ENCODE measurements around the gene RNF31.

Gene RNF31

GRCh38 chr14:24127673-24128072, 19.6 kb upstream of the RNF31 start:
- peaks cover 4% of the 10 kb centered on the region; the same call in 1 of the 2 replicates for H3K36me3 ChIP-seq (ENCODE audit: insufficient read depth, low read length)
- peaks cover 14% of the 10 kb centered on the region for H3K4me1 ChIP-seq (ENCODE audit: insufficient read depth, low read length, poor library complexity, severe bottlenecking)
- no peak for TF ChIP-seq EZH2phosphoT487 (IDR thresholded peaks at IDR 0.05; ENCODE audit: borderline replicate concordance)
- no peak for TF ChIP-seq CTCF (conservative IDR thresholded peaks at IDR 0.05; ENCODE audit: low read length)
- no peaks in the 10 kb centered on the region for H3K79me2 ChIP-seq (ENCODE audit: insufficient read depth, low read length)
- H3K9me2 ChIP-seq (replicated peaks; ENCODE audit: low read depth, low read length): no peaks in the 10 kb centered on the region
- H3K4me3 ChIP-seq (ENCODE audit: low read length, poor library complexity, severe bottlenecking): no peak overlapping the region
- H4K20me1 ChIP-seq (ENCODE audit: insufficient read depth, low read length, poor library complexity, severe bottlenecking): no peaks in the 10 kb centered on the region
- no peaks in the 10 kb centered on the region for H3F3A ChIP-seq (ENCODE audit: low read depth)
- no peak overlapping the region for H3K4me2 ChIP-seq (ENCODE audit: low read depth, low read length, poor library complexity, severe bottlenecking)
- H3K9ac ChIP-seq (ENCODE audit: low read depth, low read length, poor library complexity, severe bottlenecking): no peak overlapping the region
- H3K27me3 ChIP-seq (ENCODE audit: insufficient read depth, low read length, poor library complexity, severe bottlenecking): no peaks in the 10 kb centered on the region
- no peak overlapping the region for H2AFZ ChIP-seq (ENCODE audit: low read length)
- no peaks in the 10 kb centered on the region for H3K9me3 ChIP-seq (ENCODE audit: insufficient read depth, low read depth, low read length)

GRCh38 chr14:24129410-24129998, 17.8 kb upstream of the RNF31 start:
- no peaks in the 10 kb centered on the region for H3K27me3 ChIP-seq (ENCODE audit: insufficient read depth, low read length, poor library complexity, severe bottlenecking)
- no peak overlapping the region for H2AFZ ChIP-seq (ENCODE audit: low read length)
- no peaks in the 10 kb centered on the region for H3K79me2 ChIP-seq (ENCODE audit: insufficient read depth, low read length)
- H3F3A ChIP-seq (ENCODE audit: low read depth): no peaks in the 10 kb centered on the region
- peaks cover 15% of the 10 kb centered on the region for H3K4me1 ChIP-seq (ENCODE audit: insufficient read depth, low read length, poor library complexity, severe bottlenecking)
- no peak overlapping the region for H3K4me3 ChIP-seq (ENCODE audit: low read length, poor library complexity, severe bottlenecking)
- no peaks in the 10 kb centered on the region for H3K36me3 ChIP-seq (ENCODE audit: insufficient read depth, low read length)
- H3K4me2 ChIP-seq (ENCODE audit: low read depth, low read length, poor library complexity, severe bottlenecking): no peak overlapping the region
- no peaks in the 10 kb centered on the region for H3K9me3 ChIP-seq (ENCODE audit: insufficient read depth, low read depth, low read length)
- no peak overlapping the region for H3K9ac ChIP-seq (ENCODE audit: low read depth, low read length, poor library complexity, severe bottlenecking)
- H3K9me2 ChIP-seq (replicated peaks; ENCODE audit: low read depth, low read length): no peaks in the 10 kb centered on the region
- TF ChIP-seq CTCF (conservative IDR thresholded peaks at IDR 0.05; ENCODE audit: low read length) (no peak), EZH2phosphoT487 (IDR thresholded peaks at IDR 0.05; ENCODE audit: borderline replicate concordance) (no peak)
- H4K20me1 ChIP-seq (ENCODE audit: insufficient read depth, low read length, poor library complexity, severe bottlenecking): no peaks in the 10 kb centered on the region

GRCh38 chr14:24130380-24130716, 16.9 kb upstream of the RNF31 start, which contains the start of gene FITM1:
Gene FITM1 (plus strand): TSS chr14:24130659. CDS start chr14:24131564, 905 bp downstream.
- peak within 1 kb of the TSS; percentile 17 for H3K9ac ChIP-seq (ENCODE audit: low read depth, low read length, poor library complexity, severe bottlenecking)
- H2AFZ ChIP-seq (ENCODE audit: low read length): no peak within 1 kb of the TSS
- H3K36me3 ChIP-seq (ENCODE audit: insufficient read depth, low read length): no peaks in the 10 kb centered on the region
- H3K27me3 ChIP-seq (ENCODE audit: insufficient read depth, low read length, poor library complexity, severe bottlenecking): no peaks in the 10 kb centered on the region
- no peaks in the 10 kb centered on the region for H3K79me2 ChIP-seq (ENCODE audit: insufficient read depth, low read length)
- no peaks in the 10 kb centered on the region for H4K20me1 ChIP-seq (ENCODE audit: insufficient read depth, low read length, poor library complexity, severe bottlenecking)
- no peak for TF ChIP-seq CTCF (conservative IDR thresholded peaks at IDR 0.05; ENCODE audit: low read length)
- no peak for TF ChIP-seq EZH2phosphoT487 (IDR thresholded peaks at IDR 0.05; ENCODE audit: borderline replicate concordance)
- no peaks in the 10 kb centered on the region for H3F3A ChIP-seq (ENCODE audit: low read depth)
- peak within 1 kb of the TSS; percentile 12 for H3K4me2 ChIP-seq (ENCODE audit: low read depth, low read length, poor library complexity, severe bottlenecking)
- H3K4me1 ChIP-seq (ENCODE audit: insufficient read depth, low read length, poor library complexity, severe bottlenecking): peaks cover 19% of the 10 kb centered on the region
- no peaks in the 10 kb centered on the region for H3K9me3 ChIP-seq (ENCODE audit: insufficient read depth, low read depth, low read length)
- no peak within 1 kb of the TSS for H3K4me3 ChIP-seq (ENCODE audit: low read length, poor library complexity, severe bottlenecking)
- H3K9me2 ChIP-seq (replicated peaks; ENCODE audit: low read depth, low read length): no peaks in the 10 kb centered on the region

All from Loucy (cell line).